Esophagus squamous epithelium (tissue), 5 donors: ENCODE measurements around the gene WEE1. TPM values are rescaled to one million over a fixed set of nuclear protein-coding genes. Genes with fewer than 3 reads are reported as not detected.

Source experiments
- DNase-seq: peaks from one replicate; lab custom pipeline; 2025; lab: John Stamatoyannopoulos, UW
- H3K27ac ChIP-seq, 4 donors: fragments of 200-600 bp; sonication (generic); one replicate each; pipeline ENCODE4 v1.5.1; 2016 to 2019; ENCODE audit warnings: mild to moderate bottlenecking in 1 of 4
- H3K27me3 ChIP-seq, 4 donors: fragments of 200-600 bp; sonication (generic); 1 replicate in 3 of 4; 2 replicates in 1 of 4; pipeline versions ENCODE4 v1.5.1 to v1.6.0; 2017 to 2021; ENCODE audit warnings: antibody characterized with exemption in 1 of 4
- H3K36me3 ChIP-seq, 3 donors: fragments of 200-600 bp; sonication (generic); one replicate each; pipeline ENCODE4 v1.5.1; 2016 to 2019
- H3K4me1 ChIP-seq, 3 donors: fragments of 200-600 bp; sonication (generic); one replicate each; pipeline ENCODE4 v1.5.1; 2017 to 2019
- H3K4me3 ChIP-seq, 4 donors: fragments of 200-600 bp; sonication (generic); 1 replicate in 3 of 4; 2 replicates in 1 of 4; pipeline ENCODE4 v1.5.1; 2016 to 2019; ENCODE audit warnings: mild to moderate bottlenecking in 2 of 4, moderate library complexity in 1 of 4
- H3K9me3 ChIP-seq, 3 donors: fragments of 200-600 bp; sonication (generic); one replicate each; pipeline ENCODE4 v1.5.1; 2016 to 2019
- CTCF ChIP-seq, 6 experiments: fragments of 450-650 bp in 4 of 6; fragments of 200-600 bp in 2 of 6; sonication (generic) in 2 of 6; IDR thresholded peaks; one replicate each; pipeline ENCODE4 v1.5.1; 2016 to 2019; ENCODE audit warnings: antibody characterized with exemption in 6 of 6, mild to moderate bottlenecking in 4 of 6, moderate library complexity in 4 of 6
- POLR2A ChIP-seq, 4 donors: fragments of 450-650 bp; IDR thresholded peaks; one replicate each; pipeline ENCODE4 v1.6.1; 2017; ENCODE audit warnings: antibody characterized with exemption in 4 of 4, mild to moderate bottlenecking in 4 of 4, moderate library complexity in 3 of 4
- WGBS, 2 donors: methylation state at CpG; one replicate each; pipeline ENCODE4 v1.1.5; 2018; 5-methylcytosine and 5-hydroxymethylcytosine counted together
- intact Hi-C: fragments of 100-400 bp; cut with DNase I; formaldehyde crosslinking; loops from one replicate; pipeline ENCODE4 v1.15.0; 2022
- small RNA-seq, 4 donors: library from RNA; depleted of rRNA; stranded (forward); fragments of <200 nt; gene quantifications; one replicate each; pipeline ENCODE3, GENCODE V24; 2016
- total RNA-seq, 4 donors: library from RNA; depleted of rRNA; stranded (reverse); fragments of >200 nt; gene quantifications; one replicate each; pipeline ENCODE4 v1.1.0, GENCODE V29; 2016
- donor health status: DM: yes; HTN: yes; CAD: no.

WEE1 gene
- total RNA-seq, 4 donors from 2014 or later = 20.1 to 38.7 (median 36.5) TPM

- Histone ChIP-seq H3K27ac (no peak overlapping the region), H3K4me1 (peaks cover 0 to 3% (median 0%) of the 10 kb centered on the region in 3 donors), H3K27me3 (no peaks in the 10 kb centered on the region), H3K9me3 (no peaks in the 10 kb centered on the region), H3K4me3 (no peak overlapping the region), H3K36me3 (no peaks in the 10 kb centered on the region)
- no peak for DNase-seq
- intact Hi-C loops = no loop called here
- 67 to 81% methylated on average over 2 of the region's 2 CpGs for WGBS, 2 donors
- TF ChIP-seq POLR2A (IDR thresholded peaks at IDR 0.05) (no peak), CTCF (IDR thresholded peaks at IDR 0.05) (no peak)
Measured at GRCh38 chr11:9633679-9634078, 60.2 kb downstream of the WEE1 start.

- TF ChIP-seq CTCF (IDR thresholded peaks at IDR 0.05) (no peak), POLR2A (IDR thresholded peaks at IDR 0.05) (no peak)
- H3K4me3 ChIP-seq = no peak overlapping the region
- intact Hi-C loops = no loop called here
- no peak for DNase-seq
- no peaks in the 10 kb centered on the region for H3K27me3 ChIP-seq
- WGBS, 2 donors = 100% methylated on average over 1 of the region's 1 CpG
- H3K27ac ChIP-seq = no peak overlapping the region
- H3K9me3 ChIP-seq = no peaks in the 10 kb centered on the region
- H3K36me3 ChIP-seq = no peaks in the 10 kb centered on the region
- peaks cover 0 to 11% (median 0%) of the 10 kb centered on the region in 3 donors for H3K4me1 ChIP-seq
Measured at GRCh38 chr11:9636691-9637090, 63.2 kb downstream of the WEE1 start.

GRCh38 chr11:9639099-9639498, 65.6 kb downstream of the WEE1 start:
- DNase-seq = no peak
- Histone ChIP-seq H3K9me3 (no peaks in the 10 kb centered on the region), H3K27me3 (no peaks in the 10 kb centered on the region), H3K4me1 (peaks cover 0 to 11% (median 0%) of the 10 kb centered on the region in 3 donors), H3K27ac (peak overlapping the region in 3 of 4 donors; percentile 50 to 72 (median 55)), H3K36me3 (no peaks in the 10 kb centered on the region), H3K4me3 (no peak overlapping the region)
- intact Hi-C loops = no loop called here
- no peak for TF ChIP-seq CTCF (IDR thresholded peaks at IDR 0.05)
- no peak for TF ChIP-seq POLR2A (IDR thresholded peaks at IDR 0.05)
- WGBS, 2 donors = 75 to 82% methylated on average over 5 of the region's 5 CpGs

Small RNAs within 50 kb of the gene (small RNA-seq; reads per million reads assigned to genes)
- gene RF01210 = 0 to 0.27 (median 0) reads per million in 4 donors

Other genes with a start within 250 kb of the WEE1 start
- 100 to 1,000 TPM in 2 of 4 donors, 10 to 100 TPM in 2; 34.8 to 118 (median 86.8) TPM for gene IPO7, start 189.0 kb upstream of the WEE1 start, total RNA-seq
- gene ZNF143, start 112.7 kb upstream of the WEE1 start, total RNA-seq = 10 to 100 TPM in 3 of 4 donors, 1 to 10 TPM in 1; 9.7 to 26.1 (median 16.6) TPM
- gene SWAP70, start 90.4 kb downstream of the WEE1 start, total RNA-seq = 10 to 100 TPM; 15.1 to 27.5 (median 17.7) TPM